Prostate gland (tissue), 2 donors: Measurements from ENCODE around the gene HUNK. TPM values are rescaled to one million over a fixed set of nuclear protein-coding genes. Genes with fewer than 3 reads are reported as not detected.

Source experiments
- DNase-seq: peaks from one replicate; pipeline ENCODE4 v3.0.0-alpha.2; 2019; ENCODE audit warnings: low spot score
- H3K27ac ChIP-seq, 2 donors: fragments of 200-600 bp; sonication (generic); 2 replicates each; pipeline ENCODE4 v1.5.1; 2017 to 2019
- H3K27me3 ChIP-seq: fragments of 200-600 bp; sonication (generic); replicated peaks from 2 replicates; pipeline ENCODE4 v1.5.1; 2019; ENCODE audit not compliant: insufficient read depth
- H3K36me3 ChIP-seq, 2 donors: fragments of 200-600 bp; sonication (generic); 1 replicate in 1 of 2; 2 replicates in 1 of 2; pipeline versions ENCODE4 v1.5.1 to v1.8.1; 2017 to 2019
- H3K4me1 ChIP-seq: fragments of 200-600 bp; sonication (generic); replicated peaks from 2 replicates; pipeline ENCODE4 v1.5.1; 2019
- H3K4me3 ChIP-seq, 2 donors: fragments of 200-600 bp; sonication (generic); 2 replicates each; pipeline ENCODE4 v1.5.1; 2017 to 2019
- H3K9me3 ChIP-seq: fragments of 200-600 bp; sonication (generic); 2 replicates; pipeline ENCODE4 v1.5.1; 2017
- POLR2A ChIP-seq: fragments of 450-650 bp; IDR thresholded peaks from one replicate; pipeline ENCODE4 v1.6.1; 2016; ENCODE audit warnings: antibody characterized with exemption, mild to moderate bottlenecking
- POLR2AphosphoS5 ChIP-seq: sonication (generic); formaldehyde crosslinking; IDR thresholded peaks from one replicate; pipeline ENCODE4 v1.6.1; 2017; ENCODE audit warnings: antibody characterized with exemption
- WGBS: methylation state at CpG from one replicate; pipeline ENCODE4 v1.1.5; 2018; 5-methylcytosine and 5-hydroxymethylcytosine counted together
- intact Hi-C: fragments of 100-400 bp; cut with DNase I; formaldehyde crosslinking; loops from one replicate; pipeline ENCODE4 v1.14.2; 2022
- total RNA-seq, 2 donors: library from RNA; depleted of rRNA; stranded (reverse); fragments of >200 nt; gene quantifications; one replicate each; pipeline ENCODE4 v1.1.0, GENCODE V29; 2016
- TF ChIP-seq, protein P1 (sequence below), 4 experiments: fragments of 200-600 bp in 2 of 4; fragments of 450-650 bp in 2 of 4; sonication (generic) in 2 of 4; IDR thresholded peaks; 1 replicate in 3 of 4; 2 replicates in 1 of 4; pipeline ENCODE4 v1.5.1; 2016 to 2019; ENCODE audit warnings: antibody characterized with exemption in 4 of 4, mild to moderate bottlenecking in 2 of 4, moderate library complexity in 2 of 4

HUNK gene
- total RNA-seq, 2 donors from 2014 or later, result 3.7 to 5.0 TPM

DNA sequence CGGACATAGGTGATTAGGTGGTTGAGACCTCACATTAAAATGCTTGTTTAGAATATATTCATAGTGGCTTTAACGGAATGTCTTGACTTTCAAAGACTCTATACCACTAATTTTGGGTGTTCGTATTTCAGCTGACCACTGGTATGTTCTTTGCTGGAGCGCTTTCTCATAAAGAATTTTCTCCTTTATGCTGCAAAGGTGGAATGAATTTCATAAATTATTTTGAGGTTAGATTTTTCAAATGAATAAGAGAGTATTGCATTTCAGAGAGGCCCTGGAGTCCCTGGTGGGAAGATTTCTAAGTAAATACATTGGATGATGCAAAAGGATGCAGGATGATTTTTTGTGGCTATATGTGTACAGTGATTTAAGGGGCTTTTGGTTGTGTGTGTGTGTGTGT, 55.8 kb downstream of the HUNK start:
- Histone ChIP-seq H3K9me3 (no peaks in the 10 kb centered on the region), H3K36me3 (no peaks in the 10 kb centered on the region), H3K27ac (no peak overlapping the region), H3K4me3 (no peak overlapping the region), H3K27me3 (no peaks in the 10 kb centered on the region), H3K4me1 (no peaks in the 10 kb centered on the region)
- intact Hi-C loops, result no loop called here
- no peak for TF ChIP-seq POLR2AphosphoS5
- 88% methylated on average over 4 of the region's 4 CpGs for WGBS
- no peak for DNase-seq

DNA sequence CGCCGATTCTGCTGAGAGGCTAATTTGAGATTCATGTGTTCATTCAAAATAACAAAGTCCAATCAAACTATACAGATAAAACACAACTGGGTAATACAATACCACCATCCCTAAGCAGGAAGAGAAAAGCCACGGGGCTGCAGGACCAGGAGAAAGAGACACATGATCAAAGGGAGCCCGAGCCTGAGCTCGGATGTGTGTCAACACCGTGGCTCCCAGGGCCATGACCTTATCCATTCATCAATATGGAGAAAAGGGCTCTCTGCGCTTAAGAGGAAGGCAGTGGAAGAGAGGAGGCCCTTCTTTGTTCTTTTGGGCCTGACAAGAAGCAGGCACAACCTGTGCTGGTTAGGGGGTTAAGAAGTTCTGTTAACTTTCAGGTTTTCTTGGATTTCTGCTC, 56.7 kb downstream of the HUNK start:
- H3K36me3 ChIP-seq, result no peaks in the 10 kb centered on the region
- H3K9me3 ChIP-seq, result no peaks in the 10 kb centered on the region
- H3K27ac ChIP-seq, result no peak overlapping the region
- WGBS, result 49% methylated on average over 7 of the region's 7 CpGs
- intact Hi-C loops, result no loop called here
- DNase-seq, result no peak
- no peaks in the 10 kb centered on the region for H3K4me1 ChIP-seq
- no peaks in the 10 kb centered on the region for H3K27me3 ChIP-seq
- TF ChIP-seq POLR2AphosphoS5 (no peak), POLR2A (no peak)
- TF ChIP-seq, protein P1, sequence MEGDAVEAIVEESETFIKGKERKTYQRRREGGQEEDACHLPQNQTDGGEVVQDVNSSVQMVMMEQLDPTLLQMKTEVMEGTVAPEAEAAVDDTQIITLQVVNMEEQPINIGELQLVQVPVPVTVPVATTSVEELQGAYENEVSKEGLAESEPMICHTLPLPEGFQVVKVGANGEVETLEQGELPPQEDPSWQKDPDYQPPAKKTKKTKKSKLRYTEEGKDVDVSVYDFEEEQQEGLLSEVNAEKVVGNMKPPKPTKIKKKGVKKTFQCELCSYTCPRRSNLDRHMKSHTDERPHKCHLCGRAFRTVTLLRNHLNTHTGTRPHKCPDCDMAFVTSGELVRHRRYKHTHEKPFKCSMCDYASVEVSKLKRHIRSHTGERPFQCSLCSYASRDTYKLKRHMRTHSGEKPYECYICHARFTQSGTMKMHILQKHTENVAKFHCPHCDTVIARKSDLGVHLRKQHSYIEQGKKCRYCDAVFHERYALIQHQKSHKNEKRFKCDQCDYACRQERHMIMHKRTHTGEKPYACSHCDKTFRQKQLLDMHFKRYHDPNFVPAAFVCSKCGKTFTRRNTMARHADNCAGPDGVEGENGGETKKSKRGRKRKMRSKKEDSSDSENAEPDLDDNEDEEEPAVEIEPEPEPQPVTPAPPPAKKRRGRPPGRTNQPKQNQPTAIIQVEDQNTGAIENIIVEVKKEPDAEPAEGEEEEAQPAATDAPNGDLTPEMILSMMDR (IDR thresholded peaks at IDR 0.05), result no peak
- no peak overlapping the region for H3K4me3 ChIP-seq

- no peak for TF ChIP-seq POLR2A
- TF ChIP-seq, protein P1 (IDR thresholded peaks at IDR 0.05), result no peak
- no peak for TF ChIP-seq POLR2AphosphoS5
- no peak for DNase-seq
- Histone ChIP-seq H3K27me3 (no peaks in the 10 kb centered on the region), H3K9me3 (no peaks in the 10 kb centered on the region), H3K36me3 (no peaks in the 10 kb centered on the region), H3K4me3 (no peak overlapping the region), H3K27ac (no peak overlapping the region), H3K4me1 (no peaks in the 10 kb centered on the region)
- intact Hi-C loops, result no loop called here
- WGBS, result 95% methylated on average over 7 of the region's 7 CpGs
Observed at GRCh38 chr21:31930001-31930400, 57.2 kb downstream of the HUNK start.

GRCh38 chr21:31931644-31932469, 59.0 kb downstream of the HUNK start:
- no peaks in the 10 kb centered on the region for H3K27me3 ChIP-seq
- intact Hi-C loops, result no loop called here
- no peak overlapping the region for H3K27ac ChIP-seq
- no peak for TF ChIP-seq POLR2AphosphoS5
- TF ChIP-seq, protein P1 (IDR thresholded peaks at IDR 0.05), result no peak
- no peak for TF ChIP-seq POLR2A
- H3K4me1 ChIP-seq, result no peaks in the 10 kb centered on the region
- no peaks in the 10 kb centered on the region for H3K36me3 ChIP-seq
- no peak for DNase-seq
- no peak overlapping the region for H3K4me3 ChIP-seq
- no peaks in the 10 kb centered on the region for H3K9me3 ChIP-seq
- WGBS, result 93% methylated on average over 23 of the region's 23 CpGs

- H3K4me1 ChIP-seq, result no peaks in the 10 kb centered on the region
- no peaks in the 10 kb centered on the region for H3K36me3 ChIP-seq
- 43% methylated on average over 1 of the region's 1 CpG for WGBS
- no peaks in the 10 kb centered on the region for H3K9me3 ChIP-seq
- no peaks in the 10 kb centered on the region for H3K27me3 ChIP-seq
- H3K4me3 ChIP-seq, result no peak overlapping the region
- TF ChIP-seq POLR2A (no peak), POLR2AphosphoS5 (no peak)
- TF ChIP-seq, protein P1 (IDR thresholded peaks at IDR 0.05), result no peak
- no peak overlapping the region for H3K27ac ChIP-seq
- DNase-seq, result no peak
- intact Hi-C loops, result no loop called here
Observed at GRCh38 chr21:31932470-31932764, 59.6 kb downstream of the HUNK start.
